Measurements from ENCODE around the gene SKOR2.
"Not testable (repeated sequence)": the region's sequence is repeated elsewhere in the genome, so short reads cannot be mapped to it uniquely, and the experiment has no call there.

Gene SKOR2

GRCh38 chr18:47187721-47188120 is 63.7 kb downstream of the SKOR2 start:
- no peak for TF ChIP-seq CTCF (conservative IDR thresholded peaks at IDR 0.05; ENCODE audit: low read depth, low read length)
- DNase-seq (ENCODE audit: low read depth), result no peak
- H3K4me3 ChIP-seq (ENCODE audit: low read length), result no peak overlapping the region

GRCh38 chr18:47184419-47185050 is 66.9 kb downstream of the SKOR2 start:
- TF ChIP-seq CTCF (conservative IDR thresholded peaks at IDR 0.05; ENCODE audit: low read depth, low read length), result no peak
- no peak for DNase-seq (ENCODE audit: low read depth)
- H3K4me3 ChIP-seq (ENCODE audit: low read length), result no peak overlapping the region

GRCh38 chr18:47182156-47182555 is 69.3 kb downstream of the SKOR2 start:
- not testable (repeated sequence) for H3K4me3 ChIP-seq (ENCODE audit: low read length); DNase-seq (ENCODE audit: low read depth)

- no peak for TF ChIP-seq CTCF (conservative IDR thresholded peaks at IDR 0.05; ENCODE audit: low read depth, low read length)
- H3K4me3 ChIP-seq (ENCODE audit: low read length), result no peak overlapping the region
- DNase-seq (ENCODE audit: low read depth), result no peak
Measured at GRCh38 chr18:47180765-47181164, 70.7 kb downstream of the SKOR2 start.

- TF ChIP-seq CTCF (conservative IDR thresholded peaks at IDR 0.05; ENCODE audit: low read depth, low read length), result no peak
Measured at GRCh38 chr18:47179520-47179919, 71.9 kb downstream of the SKOR2 start.

GRCh38 chr18:47175898-47176575 is 75.4 kb downstream of the SKOR2 start, which contains the start of gene IER3IP1:
Gene IER3IP1, minus strand, starts transcription at chr18:47176364. Its CDS starts 87 bp downstream, at chr18:47176277.
- DNase-seq (ENCODE audit: low read depth), result peak; percentile 57
- peak; percentile 4 for TF ChIP-seq CTCF (conservative IDR thresholded peaks at IDR 0.05; ENCODE audit: low read depth, low read length)
- peak within 1 kb of the TSS; percentile 91 for H3K4me3 ChIP-seq (ENCODE audit: low read length)

More at GRCh38 chr18:47179520-47179919, 71.9 kb downstream of the SKOR2 start:
- DNase-seq (ENCODE audit: low read depth), result no peak
- H3K4me3 ChIP-seq (ENCODE audit: low read length), result no peak overlapping the region

GRCh38 chr18:47175283-47175897 is 76.1 kb downstream of the SKOR2 start:
- no peak for TF ChIP-seq CTCF (conservative IDR thresholded peaks at IDR 0.05; ENCODE audit: low read depth, low read length)
- H3K4me3 ChIP-seq (ENCODE audit: low read length), result peak overlapping the region; percentile 91
- DNase-seq (ENCODE audit: low read depth), result no peak

All from retinal pigment epithelial cell (primary cell).